ENCODE results near the gene DNAH7. TPM values are rescaled to one million over a fixed set of nuclear protein-coding genes. Genes with fewer than 3 reads are reported as not detected.

Gene DNAH7
- total and polyA plus RNA-seq, 4 experiments from 2014 or later: not detected

GRCh38 chr2:196104066-196104465 lies 35.4 kb upstream of the DNAH7 start:
- Histone ChIP-seq H3K36me3 (ENCODE audit: insufficient read depth, low read length) (no peaks in the 10 kb centered on the region), H3K4me1 (ENCODE audit: insufficient read depth, low read length) (peaks cover 8% of the 10 kb centered on the region), H3K4me3 (ENCODE audit: low read length in 2 of 2) (no peak overlapping the region), H3K9me3 (ENCODE audit: control insufficient read depth in 1 of 2, low read length in 2 of 2) (no peaks in the 10 kb centered on the region), H3K27ac (ENCODE audit: low read depth, low read length) (no peak overlapping the region), H3K27me3 (ENCODE audit: insufficient read depth, low read length) (no peaks in the 10 kb centered on the region)
- Mint-ChIP-seq H3K4me3 (no peak overlapping the region), H3K9me3 (peaks cover 0 to 2% (median 0%) of the 10 kb centered on the region in 8 donors), H3K27ac (no peak overlapping the region), H3K36me3 (no peaks in the 10 kb centered on the region), H3K4me1 (peaks cover 12 to 17% (median 13%) of the 10 kb centered on the region in 4 donors), H3K27me3 (no peaks in the 10 kb centered on the region)
- ChIA-PET CTCF (ENCODE audit: partially characterized antibody) (no interaction called here), POLR2A (ENCODE audit: partially characterized antibody) (interaction anchor here (1.4 kb wide), 1 partner anchor 8 kb away, joined by 3 read pairs; no protein-coding TSS in a partner anchor)
- no peak for DNase-seq
- intact Hi-C loops (cut with micrococcal nuclease): no loop called here

GRCh38 chr2:196103626-196104025 lies 35.0 kb upstream of the DNAH7 start:
- H3K4me1 ChIP-seq (ENCODE audit: insufficient read depth, low read length): peaks cover 8% of the 10 kb centered on the region
- Mint-ChIP-seq H3K27ac (no peak overlapping the region), H3K4me3 (no peak overlapping the region), H3K36me3 (no peaks in the 10 kb centered on the region), H3K4me1 (peaks cover 12 to 17% (median 13%) of the 10 kb centered on the region in 4 donors), H3K9me3 (peaks cover 0 to 2% (median 0%) of the 10 kb centered on the region in 8 donors), H3K27me3 (no peaks in the 10 kb centered on the region)
- CTCF ChIA-PET (ENCODE audit: partially characterized antibody): interaction anchor here (1.1 to 1.5 kb wide), 2 partner anchors 26 to 191 kb away, joined by 3 read pairs; no protein-coding TSS in a partner anchor
- H3K9me3 ChIP-seq (ENCODE audit: control insufficient read depth in 1 of 2, low read length in 2 of 2): no peaks in the 10 kb centered on the region
- DNase-seq: no peak
- no peak overlapping the region for H3K4me3 ChIP-seq (ENCODE audit: low read length in 2 of 2)
- intact Hi-C loops (cut with micrococcal nuclease): no loop called here
- POLR2A ChIA-PET (ENCODE audit: partially characterized antibody): interaction anchor here (1.4 kb wide), 1 partner anchor 8 kb away, joined by 3 read pairs; no protein-coding TSS in a partner anchor
- no peak overlapping the region for H3K27ac ChIP-seq (ENCODE audit: low read depth, low read length)
- no peaks in the 10 kb centered on the region for H3K27me3 ChIP-seq (ENCODE audit: insufficient read depth, low read length)
- H3K36me3 ChIP-seq (ENCODE audit: insufficient read depth, low read length): no peaks in the 10 kb centered on the region

GRCh38 chr2:196101325-196101991 lies 32.8 kb upstream of the DNAH7 start:
- ChIA-PET CTCF (ENCODE audit: partially characterized antibody) (interaction anchor here (0.9 to 1.2 kb wide), 3 partner anchors 24 to 352 kb away, joined by 3 read pairs; no protein-coding TSS in a partner anchor), POLR2A (ENCODE audit: partially characterized antibody) (no interaction called here)
- Mint-ChIP-seq H3K4me1 (peaks cover 10 to 17% (median 13%) of the 10 kb centered on the region in 4 donors), H3K27me3 (no peaks in the 10 kb centered on the region), H3K36me3 (no peaks in the 10 kb centered on the region), H3K4me3 (no peak overlapping the region), H3K9me3 (no peaks in the 10 kb centered on the region), H3K27ac (peak overlapping the region in 1 of 7 donors; percentile 36)
- Histone ChIP-seq H3K9me3 (ENCODE audit: control insufficient read depth in 1 of 2, low read length in 2 of 2) (no peaks in the 10 kb centered on the region), H3K4me3 (ENCODE audit: low read length in 2 of 2) (no peak overlapping the region), H3K27ac (ENCODE audit: low read depth, low read length) (no peak overlapping the region), H3K4me1 (ENCODE audit: insufficient read depth, low read length) (peaks cover 8% of the 10 kb centered on the region), H3K36me3 (ENCODE audit: insufficient read depth, low read length) (no peaks in the 10 kb centered on the region), H3K27me3 (ENCODE audit: insufficient read depth, low read length) (no peaks in the 10 kb centered on the region)
- intact Hi-C loops (cut with micrococcal nuclease): no loop called here
- DNase-seq: no peak

DNA sequence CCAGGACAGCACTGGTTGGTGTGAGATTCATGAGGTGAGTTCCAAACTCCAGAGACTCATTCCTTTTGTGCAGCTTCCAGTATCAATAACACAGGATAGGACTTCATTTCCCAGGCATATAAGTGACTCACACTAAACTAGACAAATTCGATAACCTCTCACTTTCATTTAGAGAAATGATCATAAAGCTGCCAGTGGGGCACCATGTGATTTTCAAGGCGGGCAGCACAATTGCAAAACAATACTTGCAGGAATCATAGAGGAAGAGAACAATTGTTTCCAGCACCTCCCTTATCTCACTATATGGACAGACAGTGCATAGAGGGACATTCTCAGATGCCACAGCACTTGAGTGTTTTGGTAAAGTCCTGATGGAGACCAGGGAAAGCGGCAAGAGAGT lies 31.3 kb upstream of the DNAH7 start:
- DNase-seq: no peak
- H3K9me3 Mint-ChIP-seq: peaks cover 0 to 9% (median 1%) of the 10 kb centered on the region in 8 donors

GRCh38 chr2:196097864-196098660 lies 29.4 kb upstream of the DNAH7 start:
- H3K9me3 ChIP-seq (ENCODE audit: control insufficient read depth in 1 of 2, low read length in 2 of 2): no peaks in the 10 kb centered on the region
- peaks cover 8% of the 10 kb centered on the region for H3K4me1 ChIP-seq (ENCODE audit: insufficient read depth, low read length)
- ChIA-PET POLR2A (ENCODE audit: partially characterized antibody) (interaction anchor here (1.3 kb wide), 1 partner anchor 34 kb away, joined by 3 read pairs; no protein-coding TSS in a partner anchor), CTCF (ENCODE audit: partially characterized antibody) (interaction anchor here (0.8 kb wide), 2 partner anchors 17 to 31 kb away, joined by 3 read pairs; no protein-coding TSS in a partner anchor)
- intact Hi-C loops (cut with micrococcal nuclease): no loop called here
- no peak overlapping the region for H3K27ac Mint-ChIP-seq
- H3K27me3 ChIP-seq (ENCODE audit: insufficient read depth, low read length): no peaks in the 10 kb centered on the region
- H3K27ac ChIP-seq (ENCODE audit: low read depth, low read length): no peak overlapping the region
- no peak overlapping the region for H3K4me3 ChIP-seq (ENCODE audit: low read length in 2 of 2)
- H3K27me3 Mint-ChIP-seq: no peaks in the 10 kb centered on the region
- no peaks in the 10 kb centered on the region for H3K36me3 ChIP-seq (ENCODE audit: insufficient read depth, low read length)
- no peak for DNase-seq
- no peak overlapping the region for H3K4me3 Mint-ChIP-seq
- peaks cover 0 to 4% of the 10 kb centered on the region in 2 donors for H3K36me3 Mint-ChIP-seq
- H3K9me3 Mint-ChIP-seq: peaks cover 0 to 24% (median 15%) of the 10 kb centered on the region in 8 donors
- peaks cover 9 to 17% (median 10%) of the 10 kb centered on the region in 4 donors for H3K4me1 Mint-ChIP-seq

More for the DNA sequence above, 31.3 kb upstream of the DNAH7 start:
- intact Hi-C loops (cut with micrococcal nuclease): no loop called here
- Histone ChIP-seq H3K4me1 (ENCODE audit: insufficient read depth, low read length) (peaks cover 8% of the 10 kb centered on the region), H3K27ac (ENCODE audit: low read depth, low read length) (no peak overlapping the region), H3K4me3 (ENCODE audit: low read length in 2 of 2) (no peak overlapping the region), H3K27me3 (ENCODE audit: insufficient read depth, low read length) (no peaks in the 10 kb centered on the region), H3K36me3 (ENCODE audit: insufficient read depth, low read length) (no peaks in the 10 kb centered on the region), H3K9me3 (ENCODE audit: control insufficient read depth in 1 of 2, low read length in 2 of 2) (no peaks in the 10 kb centered on the region)
- Mint-ChIP-seq H3K36me3 (peaks cover 0 to 1% of the 10 kb centered on the region in 2 donors), H3K4me3 (no peak overlapping the region), H3K27me3 (no peaks in the 10 kb centered on the region), H3K4me1 (peaks cover 9 to 17% (median 10%) of the 10 kb centered on the region in 4 donors), H3K27ac (no peak overlapping the region)
- ChIA-PET CTCF (ENCODE audit: partially characterized antibody) (no interaction called here), POLR2A (ENCODE audit: partially characterized antibody) (no interaction called here)

DNA sequence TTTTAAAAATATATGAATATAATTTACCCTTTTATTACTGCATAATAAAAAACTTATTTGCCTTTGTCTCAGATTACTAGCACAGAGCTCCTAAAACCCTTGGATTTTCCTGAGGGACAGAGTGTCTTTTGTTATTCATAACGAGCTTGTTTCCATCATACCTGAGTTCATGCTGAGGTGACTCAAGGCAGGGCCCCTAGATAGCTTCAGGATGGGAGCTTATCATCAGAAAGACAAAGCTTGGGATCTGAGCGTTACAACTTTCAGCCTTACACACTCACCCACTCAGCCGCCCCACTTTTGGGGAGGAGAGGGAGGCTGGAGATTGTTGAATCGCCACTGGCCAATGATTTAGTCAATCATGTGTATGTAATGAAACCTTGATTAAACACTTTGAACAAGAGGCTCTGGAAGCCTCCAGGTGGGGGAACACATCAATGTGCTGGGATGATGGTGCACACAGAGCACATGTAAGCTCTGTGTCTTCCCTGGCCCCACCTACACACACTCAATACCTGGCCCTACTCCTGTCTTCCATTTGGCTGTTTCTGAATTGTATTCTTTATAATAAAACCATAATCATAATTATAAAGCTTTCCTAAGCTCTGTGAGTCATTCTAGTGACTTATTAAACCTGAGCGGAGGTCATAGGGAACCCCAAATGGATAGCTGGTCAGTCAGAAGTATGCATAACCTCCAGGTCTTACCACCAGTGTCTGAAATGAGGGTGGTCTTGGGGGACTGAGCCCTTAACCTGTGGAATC lies 28.5 kb upstream of the DNAH7 start:
- no peak overlapping the region for H3K27ac ChIP-seq (ENCODE audit: low read depth, low read length)
- intact Hi-C loops (cut with micrococcal nuclease): no loop called here
- POLR2A ChIA-PET (ENCODE audit: partially characterized antibody): interaction anchor here (1.3 kb wide), 1 partner anchor 35 kb away, joined by 3 read pairs; no protein-coding TSS in a partner anchor
- H3K9me3 Mint-ChIP-seq: peaks cover 0 to 27% (median 21%) of the 10 kb centered on the region in 8 donors
- no peak for DNase-seq
- no peaks in the 10 kb centered on the region for H3K27me3 Mint-ChIP-seq
- H3K4me3 Mint-ChIP-seq: no peak overlapping the region
- H3K9me3 ChIP-seq (ENCODE audit: control insufficient read depth in 1 of 2, low read length in 2 of 2): no peaks in the 10 kb centered on the region
- no peak overlapping the region for H3K27ac Mint-ChIP-seq
- no peaks in the 10 kb centered on the region for H3K27me3 ChIP-seq (ENCODE audit: insufficient read depth, low read length)
- CTCF ChIA-PET (ENCODE audit: partially characterized antibody): interaction anchor here (0.7 to 1.7 kb wide), 3 partner anchors 16 to 29 kb away, joined by 3 to 5 read pairs (median 3); partner anchors contain the start of gene DNAH7
- no peaks in the 10 kb centered on the region for H3K36me3 ChIP-seq (ENCODE audit: insufficient read depth, low read length)
- peaks cover 8% of the 10 kb centered on the region for H3K4me1 ChIP-seq (ENCODE audit: insufficient read depth, low read length)
- H3K4me1 Mint-ChIP-seq: peaks cover 5 to 13% (median 10%) of the 10 kb centered on the region in 4 donors
- peaks cover 0 to 4% of the 10 kb centered on the region in 2 donors for H3K36me3 Mint-ChIP-seq
- H3K4me3 ChIP-seq (ENCODE audit: low read length in 2 of 2): no peak overlapping the region
